ENCODE measurements around the gene HSPA12A. TPM values are rescaled to one million over a fixed set of nuclear protein-coding genes. Genes with fewer than 3 reads are reported as not detected.

The HSPA12A gene
- 3.7 and 5.2 TPM in 2 replicates for total RNA-seq

GRCh38 chr10:116742367-116743265 lies at the start of gene HSPA12A:
HSPA12A (minus strand) TSS chr10:116742566; CDS start chr10:116742469, 97 bp downstream.

Other genes with a start within 250 kb of the HSPA12A start
- not detected in 2 replicates for gene PNLIP, start 196.6 kb downstream of the HSPA12A start, total RNA-seq
- not detected in 2 replicates for gene PNLIPRP1, start 151.6 kb downstream of the HSPA12A start, total RNA-seq
- gene PNLIPRP2, start 121.6 kb downstream of the HSPA12A start, total RNA-seq: not detected in 2 replicates
- 0.20 TPM in 1 of 2 replicates, not detected in the other for gene ENO4, start 106.9 kb upstream of the HSPA12A start, total RNA-seq

Data from cardiac ventricle fibroblast (primary cell).